Endodermal cell (in vitro differentiated cells): ENCODE measurements around the gene HMOX1. TPM values are rescaled to one million over a fixed set of nuclear protein-coding genes. Genes with fewer than 3 reads are reported as not detected.

Source experiments
- DNase-seq: peaks from one replicate; pipeline ENCODE4 v3.0.0-alpha.2; 2017
- H3K27ac ChIP-seq: 2 replicates; pipeline ENCODE4 v1.5.1; 2013; ENCODE audit warnings: mild to moderate bottlenecking, low read depth, low read length, moderate library complexity
- H3K27me3 ChIP-seq: 2 replicates; pipeline ENCODE4 v1.6.1; 2013; ENCODE audit warnings: mild to moderate bottlenecking, low read length, moderate library complexity; ENCODE audit not compliant: insufficient read depth, control insufficient read depth, poor library complexity, severe bottlenecking
- H3K36me3 ChIP-seq: 2 replicates; pipeline ENCODE4 v1.7.0; 2013; ENCODE audit warnings: mild to moderate bottlenecking, low read length, moderate library complexity; ENCODE audit not compliant: control insufficient read depth, insufficient read depth
- H3K4me1 ChIP-seq: one replicate; pipeline ENCODE4 v1.7.0; 2013; ENCODE audit warnings: low read length; ENCODE audit not compliant: control insufficient read depth, insufficient read depth
- H3K4me3 ChIP-seq: 2 replicates; pipeline ENCODE4 v1.5.1; 2013; ENCODE audit warnings: mild to moderate bottlenecking, low read length, moderate library complexity
- H3K9ac ChIP-seq: 2 replicates; pipeline ENCODE4 v1.6.1; 2013; ENCODE audit warnings: mild to moderate bottlenecking, low read length, moderate library complexity; ENCODE audit not compliant: poor library complexity, severe bottlenecking; ENCODE audit errors: extremely low read depth
- H3K9me3 ChIP-seq: 2 replicates; pipeline ENCODE4 v1.6.1; 2013; ENCODE audit warnings: mild to moderate bottlenecking, low read length, moderate library complexity; ENCODE audit not compliant: control insufficient read depth
- H3K27ac Mint-ChIP-seq: 2 replicates; pipeline ENCODE4 v1.8.0; 2020; ENCODE audit warnings: mixed read lengths
- H3K27me3 Mint-ChIP-seq: 2 replicates; pipeline ENCODE4 v1.8.0; 2021; ENCODE audit warnings: mild to moderate bottlenecking, mixed read lengths; ENCODE audit not compliant: insufficient read depth
- H3K36me3 Mint-ChIP-seq: 2 replicates; pipeline ENCODE4 v1.8.0; 2020; ENCODE audit warnings: low read depth, mixed read lengths
- H3K4me1 Mint-ChIP-seq: 2 replicates; pipeline ENCODE4 v1.8.0; 2020; ENCODE audit warnings: mixed read lengths
- H3K4me3 Mint-ChIP-seq: 2 replicates; pipeline ENCODE4 v1.8.0; 2020; ENCODE audit warnings: mild to moderate bottlenecking, moderate library complexity, mixed read lengths
- H3K9me3 Mint-ChIP-seq: 2 replicates; pipeline ENCODE4 v1.8.0; 2020; ENCODE audit warnings: mild to moderate bottlenecking, mixed read lengths
- CTCF ChIP-seq: fragments of 200-600 bp; sonication (generic); conservative IDR thresholded peaks from 2 replicates; pipeline ENCODE4 v1.5.0; 2021; ENCODE audit warnings: antibody characterized with exemption, mild to moderate bottlenecking
- WGBS, 2 experiments: methylation state at CpG; one replicate each; pipeline versions ENCODE4 v1.1.5 to v1.1.7; 2013; ENCODE audit warnings: missing lambda C conversion rate in 2 of 2, mixed read lengths in 1 of 2; ENCODE audit not compliant: insufficient coverage in 1 of 2, insufficient read length in 1 of 2; 5-methylcytosine and 5-hydroxymethylcytosine counted together
- microRNA-seq: library from miRNA; unstranded; fragments of <30 nt; microRNA quantifications from one replicate; pipeline ENCODE4 v1.2.0, GENCODE V29; 2020; ENCODE audit warnings: borderline microRNAs expressed
- total RNA-seq, 2 donors: library from RNA; stranded (reverse); fragmentation: NEBNext Ultra II Directional in 1 of 2; extraction: Animal tissue kit (Norgen Biotek cat#: 25700) in 1 of 2; gene quantifications; 2 replicates in 1 of 2; 3 replicates in 1 of 2; pipeline ENCODE4 v1.2.1, GENCODE V29; 2021

The HMOX1 gene
- total RNA-seq, 2 donors from 2014 or later: 11.4 to 21.6 TPM

- Mint-ChIP-seq H3K27me3 (no peaks in the 10 kb centered on the region), H3K9me3 (no peaks in the 10 kb centered on the region), H3K36me3 (peaks cover 4% of the 10 kb centered on the region), H3K4me3 (no peak overlapping the region), H3K4me1 (no peaks in the 10 kb centered on the region), H3K27ac (no peak overlapping the region)
- no peak for TF ChIP-seq CTCF
- no peaks in the 10 kb centered on the region for H3K9me3 ChIP-seq
- H3K36me3 ChIP-seq: no peaks in the 10 kb centered on the region
- no peak overlapping the region for H3K9ac ChIP-seq
- no peak overlapping the region for H3K27ac ChIP-seq
- no peak overlapping the region for H3K4me3 ChIP-seq
- 88 to 91% methylated on average over 6 of the region's 6 CpGs for WGBS, 2 experiments
- no peaks in the 10 kb centered on the region for H3K4me1 ChIP-seq
- no peaks in the 10 kb centered on the region for H3K27me3 ChIP-seq
- DNase-seq: no peak
Measured at GRCh38 chr22:35442471-35442870, 61.6 kb downstream of the HMOX1 start.

DNA sequence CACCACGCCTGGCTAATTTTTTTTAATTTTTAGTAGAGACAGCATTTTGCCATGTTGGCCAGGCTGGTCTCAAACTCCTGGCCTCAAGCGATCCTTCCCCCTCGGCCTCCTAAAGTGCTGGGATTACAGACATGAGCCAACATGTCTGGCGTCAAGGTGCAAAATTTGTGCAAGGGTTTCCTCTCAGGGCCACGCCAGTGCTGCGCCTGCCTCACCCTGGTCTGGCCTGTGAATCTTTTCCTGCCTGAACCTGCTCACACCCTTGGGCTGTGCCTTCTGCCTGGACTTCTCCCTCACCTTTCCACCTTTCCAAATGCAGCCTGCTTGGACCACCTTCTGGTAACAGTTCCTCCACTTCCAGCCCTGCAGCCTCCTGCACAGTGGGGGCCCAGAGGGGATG, 62.4 kb downstream of the HMOX1 start:
- 76 to 78% methylated on average over 6 of the region's 6 CpGs for WGBS, 2 experiments
- H3K27ac ChIP-seq: no peak overlapping the region
- no peaks in the 10 kb centered on the region for H3K9me3 ChIP-seq
- no peaks in the 10 kb centered on the region for H3K27me3 ChIP-seq
- no peaks in the 10 kb centered on the region for H3K36me3 ChIP-seq
- no peak overlapping the region for H3K27ac Mint-ChIP-seq
- TF ChIP-seq CTCF: no peak
- no peak overlapping the region for H3K9ac ChIP-seq
- no peaks in the 10 kb centered on the region for H3K4me1 ChIP-seq
- H3K9me3 Mint-ChIP-seq: no peaks in the 10 kb centered on the region
- H3K4me3 ChIP-seq: no peak overlapping the region
- no peak for DNase-seq
- peaks cover 7% of the 10 kb centered on the region for H3K4me1 Mint-ChIP-seq
- H3K27me3 Mint-ChIP-seq: no peaks in the 10 kb centered on the region
- H3K4me3 Mint-ChIP-seq: no peak overlapping the region
- peaks cover 5% of the 10 kb centered on the region for H3K36me3 Mint-ChIP-seq

Small RNA genes within 50 kb of the gene (microRNA-seq; reads per million reads assigned to microRNA genes)
- gene MIR3909 (0.59 reads per million), gene MIR6069 (not detected)

Other genes starting within 250 kb of the HMOX1 start
- 10 to 100 TPM; 36.2 to 58.9 TPM for gene HMGXB4, start 123.6 kb upstream of the HMOX1 start, total RNA-seq
- gene TOM1, start 81.2 kb upstream of the HMOX1 start, total RNA-seq: 10 to 100 TPM; 31.3 to 33.3 TPM
- 100 to 1,000 TPM; 155 to 179 TPM for gene MCM5, start 19.0 kb downstream of the HMOX1 start, total RNA-seq
- gene RASD2, start 159.7 kb downstream of the HMOX1 start, total RNA-seq: under 1 TPM; 0.15 to 0.24 TPM
- gene MB, start 236.2 kb downstream of the HMOX1 start, total RNA-seq: 1 to 10 TPM; 1.4 to 2.6 TPM